ENCODE data around the gene MORN4.

The MORN4 gene

GRCh38 chr10:97575127-97575668, 58.1 kb downstream of the MORN4 start:
- peak overlapping the region; percentile 58 for H3K27ac ChIP-seq
- TF ChIP-seq, protein P1, sequence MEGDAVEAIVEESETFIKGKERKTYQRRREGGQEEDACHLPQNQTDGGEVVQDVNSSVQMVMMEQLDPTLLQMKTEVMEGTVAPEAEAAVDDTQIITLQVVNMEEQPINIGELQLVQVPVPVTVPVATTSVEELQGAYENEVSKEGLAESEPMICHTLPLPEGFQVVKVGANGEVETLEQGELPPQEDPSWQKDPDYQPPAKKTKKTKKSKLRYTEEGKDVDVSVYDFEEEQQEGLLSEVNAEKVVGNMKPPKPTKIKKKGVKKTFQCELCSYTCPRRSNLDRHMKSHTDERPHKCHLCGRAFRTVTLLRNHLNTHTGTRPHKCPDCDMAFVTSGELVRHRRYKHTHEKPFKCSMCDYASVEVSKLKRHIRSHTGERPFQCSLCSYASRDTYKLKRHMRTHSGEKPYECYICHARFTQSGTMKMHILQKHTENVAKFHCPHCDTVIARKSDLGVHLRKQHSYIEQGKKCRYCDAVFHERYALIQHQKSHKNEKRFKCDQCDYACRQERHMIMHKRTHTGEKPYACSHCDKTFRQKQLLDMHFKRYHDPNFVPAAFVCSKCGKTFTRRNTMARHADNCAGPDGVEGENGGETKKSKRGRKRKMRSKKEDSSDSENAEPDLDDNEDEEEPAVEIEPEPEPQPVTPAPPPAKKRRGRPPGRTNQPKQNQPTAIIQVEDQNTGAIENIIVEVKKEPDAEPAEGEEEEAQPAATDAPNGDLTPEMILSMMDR (conservative IDR thresholded peaks at IDR 0.05) = no peak

DNA sequence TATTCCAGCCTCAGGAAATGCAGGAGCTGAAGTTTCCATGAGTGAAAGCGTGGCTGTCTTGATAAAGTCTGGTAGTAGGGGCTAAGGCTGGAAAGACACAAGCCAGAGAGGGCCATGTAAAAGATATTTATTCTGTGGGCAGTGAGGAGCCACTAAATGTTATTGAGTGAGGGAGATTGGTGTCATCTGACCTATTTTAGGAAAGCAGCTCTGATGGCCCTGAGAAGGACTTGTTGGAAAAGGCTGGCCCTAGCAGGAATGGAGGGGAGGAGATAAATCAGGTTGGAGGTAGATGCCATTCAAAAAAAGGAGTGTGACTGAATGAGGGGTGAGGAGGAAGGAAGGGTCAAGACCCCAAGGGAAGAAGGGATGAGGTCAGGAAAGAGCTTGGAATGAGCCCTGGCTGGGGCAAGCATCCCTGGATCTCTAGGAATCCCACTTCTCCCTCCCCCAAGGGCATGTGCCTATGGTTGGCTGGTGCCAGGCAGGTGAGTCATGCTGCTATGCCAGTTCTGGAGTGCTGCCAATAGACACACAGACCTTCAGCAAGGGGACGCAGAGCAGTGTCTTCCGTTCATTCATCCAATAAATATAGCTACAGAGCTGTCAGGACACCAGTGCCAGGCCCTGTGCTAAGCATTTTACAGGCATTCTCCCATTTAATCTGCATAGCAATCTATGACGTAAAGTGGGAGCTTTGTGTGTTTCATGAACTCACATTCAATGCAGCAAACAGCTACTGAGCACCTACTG, 58.8 kb downstream of the MORN4 start:
- peak overlapping the region; percentile 58 for H3K27ac ChIP-seq

DNA sequence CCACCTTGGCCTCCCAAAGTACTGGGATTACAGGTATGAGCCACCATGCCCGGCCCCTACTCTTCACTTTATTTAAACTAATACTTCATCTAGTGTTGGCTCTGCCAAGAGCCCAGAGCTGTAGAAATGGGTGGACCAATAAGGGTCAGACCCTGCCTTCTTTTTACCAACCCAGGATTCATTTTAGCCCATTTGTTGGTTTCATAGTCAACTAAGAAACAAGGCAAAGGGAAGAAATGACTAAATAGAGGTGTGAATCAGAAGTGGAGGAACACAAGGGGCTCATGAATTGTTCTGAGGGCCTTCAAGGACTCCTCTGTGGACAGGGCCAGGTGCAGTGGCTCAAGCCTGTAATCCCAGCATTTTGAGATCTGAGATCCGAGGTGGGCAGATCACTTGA, 59.6 kb downstream of the MORN4 start:
- H3K27ac ChIP-seq = peak overlapping the region; percentile 58; the same call in 1 of the 2 replicates
- TF ChIP-seq, protein P1 (conservative IDR thresholded peaks at IDR 0.05) = no peak

More for the DNA sequence above, 58.8 kb downstream of the MORN4 start:
- TF ChIP-seq, protein P1 (conservative IDR thresholded peaks at IDR 0.05) = no peak

DNA sequence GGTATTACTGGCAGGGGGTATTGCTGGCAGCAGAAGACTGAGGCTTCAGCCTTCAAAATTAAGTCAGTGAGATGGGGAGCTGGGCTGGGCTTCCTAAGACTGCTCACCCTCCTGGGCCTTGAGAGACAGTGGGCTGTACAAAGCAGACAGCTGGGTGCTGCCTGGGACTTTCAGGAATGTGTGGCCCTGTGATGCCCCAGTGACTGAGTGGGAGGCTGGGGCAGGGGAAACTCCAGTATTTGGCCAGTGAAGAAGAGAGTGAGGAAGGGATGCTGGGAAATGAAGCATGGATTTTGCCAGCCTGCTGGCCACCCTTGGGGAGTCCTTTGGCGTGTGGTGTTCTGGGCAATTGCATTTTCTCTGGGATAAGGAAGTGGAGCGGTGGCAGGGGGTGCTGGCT, 60.3 kb downstream of the MORN4 start:
- H3K27ac ChIP-seq = no peak overlapping the region
- TF ChIP-seq, protein P1 (conservative IDR thresholded peaks at IDR 0.05) = no peak

DNA sequence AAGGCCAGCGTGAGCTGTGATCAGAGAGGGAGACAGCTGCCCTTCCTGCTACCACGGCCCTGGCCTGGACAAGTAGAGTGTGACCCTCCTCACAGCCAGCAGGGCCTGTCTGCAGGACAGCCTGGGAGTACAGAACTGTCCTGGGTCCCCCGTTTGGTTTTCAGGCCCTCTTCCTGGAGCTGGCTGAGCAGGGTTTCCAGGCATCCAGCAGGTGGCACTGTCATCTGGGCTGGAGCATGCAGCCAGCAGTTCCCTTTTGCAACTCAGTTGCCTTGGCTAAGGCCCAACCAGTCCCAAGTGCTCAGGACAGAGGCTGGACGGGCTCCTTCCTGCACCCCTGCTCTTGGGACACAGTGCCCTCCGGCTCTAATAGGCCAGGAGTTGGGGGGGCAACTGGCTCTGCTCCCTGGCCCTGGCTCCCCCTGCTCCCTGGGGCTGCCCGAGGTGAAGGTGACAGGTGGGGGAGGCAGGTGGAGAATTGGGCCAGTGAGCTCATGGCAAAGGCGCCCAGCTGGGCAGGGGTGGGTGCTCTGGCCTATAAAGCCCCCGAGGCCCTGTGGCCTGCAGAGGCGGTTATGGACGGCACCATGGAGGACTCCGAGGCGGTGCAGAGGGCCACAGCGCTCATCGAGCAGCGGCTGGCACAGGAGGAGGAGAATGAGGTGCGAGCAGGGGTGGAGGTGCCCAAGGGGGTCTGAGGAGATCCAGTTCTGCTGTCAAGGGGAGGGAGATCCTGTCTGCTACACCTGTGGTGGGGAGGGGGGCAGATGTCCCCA, 60.9 kb downstream of the MORN4 start, which contains the start of gene ANKRD2:
Gene ANKRD2 (plus strand): TSS at position 566 of the 776 bp plus-strand sequence. CDS start 10 bp downstream, at position 576.
- no peak within 1 kb of the TSS for H3K27ac ChIP-seq
- TF ChIP-seq, protein P1 (conservative IDR thresholded peaks at IDR 0.05) = peak; percentile 93

DNA sequence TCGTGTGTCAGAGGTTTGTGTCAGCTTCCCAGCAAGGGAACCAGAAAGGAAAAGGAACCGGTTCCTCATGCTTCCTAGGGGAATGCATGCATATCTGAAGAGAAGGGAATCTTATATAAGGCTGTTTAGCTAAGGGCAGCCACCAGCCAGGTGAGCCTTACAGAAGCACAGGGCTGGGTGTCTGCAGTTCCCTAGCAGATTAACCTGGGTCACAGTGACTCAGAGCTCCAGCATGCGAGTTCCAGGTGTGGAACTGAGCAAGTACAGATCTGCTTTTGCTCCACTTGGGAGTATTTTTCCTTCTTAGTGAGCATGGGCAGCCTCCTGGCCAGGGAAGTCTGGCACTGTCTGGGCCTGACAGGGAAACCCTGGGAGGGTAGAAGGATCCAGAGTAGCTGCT, 61.7 kb downstream of the MORN4 start:
- no peak overlapping the region for H3K27ac ChIP-seq
- TF ChIP-seq, protein P1 (conservative IDR thresholded peaks at IDR 0.05) = no peak
